ENCODE measurements around the gene ADCY10.

Gene ADCY10

GRCh38 chr1:167795810-167796740, 117.9 kb downstream of the ADCY10 start:
- Histone ChIP-seq H3K36me3 (ENCODE audit: insufficient read depth, low read length) (no peaks in the 10 kb centered on the region), H3K27me3 (ENCODE audit: insufficient read depth, low read length) (no peaks in the 10 kb centered on the region), H3K4me3 (ENCODE audit: low read depth, low read length, poor library complexity, severe bottlenecking) (no peak overlapping the region), H3K4me1 (ENCODE audit: insufficient read depth, low read length, severe bottlenecking) (no peaks in the 10 kb centered on the region), H3K9ac (ENCODE audit: low read length) (no peak overlapping the region), H2AFZ (ENCODE audit: low read length) (no peak overlapping the region), H3F3A (ENCODE audit: insufficient read depth, low read length) (no peaks in the 10 kb centered on the region), H4K20me1 (ENCODE audit: insufficient read depth, low read length) (no peaks in the 10 kb centered on the region), H3K79me2 (ENCODE audit: insufficient read depth, low read length) (no peaks in the 10 kb centered on the region), H3K9me3 (ENCODE audit: low read length) (no peaks in the 10 kb centered on the region), H3K4me2 (ENCODE audit: low read length) (no peak overlapping the region), H3K27ac (ENCODE audit: low read depth, low read length, poor library complexity, severe bottlenecking) (no peak overlapping the region), H3K9me2 (ENCODE audit: low read depth, low read length) (no peaks in the 10 kb centered on the region)
- TF ChIP-seq CTCF (IDR thresholded peaks at IDR 0.05; ENCODE audit: low read length): no peak
- TF ChIP-seq EZH2 (IDR thresholded peaks at IDR 0.05; ENCODE audit: borderline replicate concordance, low read length): no peak

- H3K9me3 ChIP-seq (ENCODE audit: low read length): no peaks in the 10 kb centered on the region
- H2AFZ ChIP-seq (ENCODE audit: low read length): no peak overlapping the region
- H3K27me3 ChIP-seq (ENCODE audit: insufficient read depth, low read length): no peaks in the 10 kb centered on the region
- TF ChIP-seq EZH2 (IDR thresholded peaks at IDR 0.05; ENCODE audit: borderline replicate concordance, low read length): no peak
- TF ChIP-seq CTCF (IDR thresholded peaks at IDR 0.05; ENCODE audit: low read length): no peak
- H4K20me1 ChIP-seq (ENCODE audit: insufficient read depth, low read length): no peaks in the 10 kb centered on the region
- no peaks in the 10 kb centered on the region for H3K9me2 ChIP-seq (ENCODE audit: low read depth, low read length)
- H3K4me1 ChIP-seq (ENCODE audit: insufficient read depth, low read length, severe bottlenecking): no peaks in the 10 kb centered on the region
- no peak overlapping the region for H3K9ac ChIP-seq (ENCODE audit: low read length)
- no peaks in the 10 kb centered on the region for H3F3A ChIP-seq (ENCODE audit: insufficient read depth, low read length)
- H3K4me3 ChIP-seq (ENCODE audit: low read depth, low read length, poor library complexity, severe bottlenecking): no peak overlapping the region
- H3K36me3 ChIP-seq (ENCODE audit: insufficient read depth, low read length): no peaks in the 10 kb centered on the region
- no peak overlapping the region for H3K27ac ChIP-seq (ENCODE audit: low read depth, low read length, poor library complexity, severe bottlenecking)
- H3K79me2 ChIP-seq (ENCODE audit: insufficient read depth, low read length): no peaks in the 10 kb centered on the region
- no peak overlapping the region for H3K4me2 ChIP-seq (ENCODE audit: low read length)
Observed at GRCh38 chr1:167794043-167794442, 119.9 kb downstream of the ADCY10 start.

GRCh38 chr1:167792188-167792565, 121.8 kb downstream of the ADCY10 start:
- no peaks in the 10 kb centered on the region for H3K9me3 ChIP-seq (ENCODE audit: low read length)
- no peaks in the 10 kb centered on the region for H3K27me3 ChIP-seq (ENCODE audit: insufficient read depth, low read length)
- no peaks in the 10 kb centered on the region for H3K9me2 ChIP-seq (ENCODE audit: low read depth, low read length)
- H3K4me2 ChIP-seq (ENCODE audit: low read length): no peak overlapping the region
- H2AFZ ChIP-seq (ENCODE audit: low read length): no peak overlapping the region
- H3K36me3 ChIP-seq (ENCODE audit: insufficient read depth, low read length): peaks cover 14% of the 10 kb centered on the region; the same call in 1 of the 2 replicates
- no peak overlapping the region for H3K4me3 ChIP-seq (ENCODE audit: low read depth, low read length, poor library complexity, severe bottlenecking)
- no peak overlapping the region for H3K27ac ChIP-seq (ENCODE audit: low read depth, low read length, poor library complexity, severe bottlenecking)
- no peaks in the 10 kb centered on the region for H3F3A ChIP-seq (ENCODE audit: insufficient read depth, low read length)
- TF ChIP-seq EZH2 (IDR thresholded peaks at IDR 0.05; ENCODE audit: borderline replicate concordance, low read length): no peak
- TF ChIP-seq CTCF (IDR thresholded peaks at IDR 0.05; ENCODE audit: low read length): no peak
- no peaks in the 10 kb centered on the region for H4K20me1 ChIP-seq (ENCODE audit: insufficient read depth, low read length)
- no peak overlapping the region for H3K9ac ChIP-seq (ENCODE audit: low read length)
- H3K79me2 ChIP-seq (ENCODE audit: insufficient read depth, low read length): no peaks in the 10 kb centered on the region
- no peaks in the 10 kb centered on the region for H3K4me1 ChIP-seq (ENCODE audit: insufficient read depth, low read length, severe bottlenecking)

Data from OCI-LY1 (cell line).